Measurements from ENCODE around the gene WNK2. TPM values are rescaled to one million over a fixed set of nuclear protein-coding genes. Genes with fewer than 3 reads are reported as not detected.

The WNK2 gene
- total and polyA plus RNA-seq, 2 donors (not counting 3 experiments of a cell fraction or from before 2014, with no cell fraction given): not detected

DNA sequence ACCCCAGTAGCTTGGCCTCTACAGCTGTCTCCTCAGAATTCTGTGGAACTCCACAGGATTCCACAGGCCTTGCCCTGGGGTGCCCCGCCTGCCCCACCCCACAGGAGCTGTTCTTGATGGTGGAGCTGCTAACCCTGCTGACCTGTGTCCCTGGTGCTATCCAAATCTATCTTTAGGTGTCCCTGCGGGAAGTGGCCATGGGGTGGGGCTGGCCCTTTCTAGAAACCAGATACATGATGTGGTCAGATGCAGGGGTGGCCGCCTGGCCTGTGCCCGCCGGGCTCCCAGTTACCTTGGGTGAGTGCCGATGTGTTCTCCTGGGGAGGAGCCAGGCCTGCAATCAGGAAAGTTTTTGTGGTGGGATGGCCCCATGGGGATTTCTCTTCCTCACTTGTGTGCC is 34.2 kb downstream of the WNK2 start:
- H3K27me3 ChIP-seq (ENCODE audit: control insufficient read depth in 2 of 2, insufficient read depth in 2 of 2, low read length in 2 of 2): no peaks in the 10 kb centered on the region
- H3K9me1 ChIP-seq (replicated peaks; ENCODE audit: control insufficient read depth, extremely low read depth, insufficient read depth, low read length): no peaks in the 10 kb centered on the region
- H3K4me1 ChIP-seq (ENCODE audit: control insufficient read depth, extremely low read depth, insufficient read depth, low read length): no peaks in the 10 kb centered on the region
- FAIRE-seq (no peak), DNase-seq (ENCODE audit: low read depth, low spot score) (no peak)
- dilution Hi-C loops (cut with MboI; ENCODE audit: extremely low pct_ligation_motif_present, low sequenced_read_pairs) (no loop called here), intact Hi-C loops (cut with micrococcal nuclease) (no loop called here)
- H3K9me3 ChIP-seq (replicated peaks; ENCODE audit: control insufficient read depth, insufficient read depth, low read length): no peaks in the 10 kb centered on the region
- no peaks in the 10 kb centered on the region for H4K20me1 ChIP-seq (replicated peaks; ENCODE audit: control insufficient read depth, extremely low read depth, insufficient read depth, low read length)
- BruUV-seq (replicated peaks): no TSS peak
- H3K79me2 ChIP-seq (ENCODE audit: control insufficient read depth, insufficient read depth, low read length): no peaks in the 10 kb centered on the region
- TF ChIP-seq, protein P1, sequence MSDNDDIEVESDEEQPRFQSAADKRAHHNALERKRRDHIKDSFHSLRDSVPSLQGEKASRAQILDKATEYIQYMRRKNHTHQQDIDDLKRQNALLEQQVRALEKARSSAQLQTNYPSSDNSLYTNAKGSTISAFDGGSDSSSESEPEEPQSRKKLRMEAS (IDR thresholded peaks at IDR 0.05; ENCODE audit: insufficient read depth, insufficient read length): no peak
- no peak for TF ChIP-seq FOS (IDR thresholded peaks at IDR 0.05; ENCODE audit: borderline replicate concordance, insufficient read depth, low read length)
- TF ChIP-seq MYC (IDR thresholded peaks at IDR 0.05; ENCODE audit: low read depth, low read length): no peak
- TF ChIP-seq POLR2AphosphoS5 (IDR thresholded peaks at IDR 0.05; ENCODE audit: insufficient read depth, low read depth, low read length): no peak
- TF ChIP-seq EZH2 (IDR thresholded peaks at IDR 0.05; ENCODE audit: borderline replicate concordance, low read depth, low read length, severe bottlenecking): no peak
- TF ChIP-seq JUN (IDR thresholded peaks at IDR 0.05; ENCODE audit: borderline replicate concordance, insufficient read depth, insufficient read length, low read depth): no peak
- TF ChIP-seq, protein P2, sequence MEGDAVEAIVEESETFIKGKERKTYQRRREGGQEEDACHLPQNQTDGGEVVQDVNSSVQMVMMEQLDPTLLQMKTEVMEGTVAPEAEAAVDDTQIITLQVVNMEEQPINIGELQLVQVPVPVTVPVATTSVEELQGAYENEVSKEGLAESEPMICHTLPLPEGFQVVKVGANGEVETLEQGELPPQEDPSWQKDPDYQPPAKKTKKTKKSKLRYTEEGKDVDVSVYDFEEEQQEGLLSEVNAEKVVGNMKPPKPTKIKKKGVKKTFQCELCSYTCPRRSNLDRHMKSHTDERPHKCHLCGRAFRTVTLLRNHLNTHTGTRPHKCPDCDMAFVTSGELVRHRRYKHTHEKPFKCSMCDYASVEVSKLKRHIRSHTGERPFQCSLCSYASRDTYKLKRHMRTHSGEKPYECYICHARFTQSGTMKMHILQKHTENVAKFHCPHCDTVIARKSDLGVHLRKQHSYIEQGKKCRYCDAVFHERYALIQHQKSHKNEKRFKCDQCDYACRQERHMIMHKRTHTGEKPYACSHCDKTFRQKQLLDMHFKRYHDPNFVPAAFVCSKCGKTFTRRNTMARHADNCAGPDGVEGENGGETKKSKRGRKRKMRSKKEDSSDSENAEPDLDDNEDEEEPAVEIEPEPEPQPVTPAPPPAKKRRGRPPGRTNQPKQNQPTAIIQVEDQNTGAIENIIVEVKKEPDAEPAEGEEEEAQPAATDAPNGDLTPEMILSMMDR (IDR thresholded peaks at IDR 0.05; ENCODE audit: extremely low read depth in 1 of 2, insufficient read depth in 1 of 2, low read depth in 1 of 2, low read length in 2 of 2): no peak
- TF ChIP-seq GATA2 (IDR thresholded peaks at IDR 0.05; ENCODE audit: insufficient read depth, insufficient read length, low read depth, low read length): no peak
- no peak for TF ChIP-seq POLR2A (IDR thresholded peaks at IDR 0.05; ENCODE audit: low read depth, low read length)
- H2AFZ ChIP-seq (ENCODE audit: low read depth, low read length): no peak overlapping the region
- POLR2A ChIA-PET: no interaction called here
- H3K27ac ChIP-seq (ENCODE audit: insufficient read depth, low read depth, low read length): no peak overlapping the region
- H3K4me3 ChIP-seq (replicated peaks in 1 of 3; ENCODE audit: insufficient read depth in 1 of 3, low read depth in 1 of 3, low read length in 3 of 3): no peak overlapping the region
- CTCF ChIA-PET: no interaction called here
- H3K9ac ChIP-seq (replicated peaks; ENCODE audit: extremely low read depth, insufficient read depth, low read length): no peak overlapping the region
- H3K4me2 ChIP-seq (ENCODE audit: insufficient read depth, low read length): no peak overlapping the region
- H3K36me3 ChIP-seq (ENCODE audit: control insufficient read depth in 2 of 2, extremely low read depth in 1 of 2, insufficient read depth in 2 of 2, low read length in 2 of 2): no peaks in the 10 kb centered on the region

All from endothelial cell of umbilical vein (primary cell).